GM21825 (cell line): ENCODE results near the gene AGK.
"Not testable (repeated sequence)": the region's sequence is repeated elsewhere in the genome, so short reads cannot be mapped to it uniquely, and the experiment has no call there.

Experiments
- ATAC-seq: cut with Tn5 transposase; IDR thresholded peaks from one replicate; pipeline ENCODE4 v1.9.1; 2021; ENCODE audit warnings: mild to moderate bottlenecking, moderate library complexity; ENCODE audit not compliant: unreplicated experiment

The AGK gene

DNA sequence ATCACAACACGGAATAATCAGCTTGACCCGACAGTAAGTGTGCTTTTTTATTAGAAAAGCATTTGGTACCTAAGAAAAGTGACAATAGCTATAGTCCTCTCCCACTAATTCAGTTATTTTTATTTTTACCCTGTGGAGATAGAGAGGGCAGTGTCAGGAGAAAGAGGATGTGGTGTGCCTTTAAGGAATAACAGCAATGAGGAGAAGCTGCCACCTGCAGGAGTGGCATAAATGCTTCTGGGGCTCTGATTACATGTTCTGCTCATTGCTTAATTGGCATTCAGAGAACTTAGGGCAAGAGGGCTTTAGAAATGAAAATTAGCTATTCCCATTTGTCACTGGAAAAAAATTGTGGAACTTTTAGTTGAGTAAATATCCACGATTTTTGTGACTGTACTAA is 90.7 kb downstream of the AGK start:
- no peak for ATAC-seq

DNA sequence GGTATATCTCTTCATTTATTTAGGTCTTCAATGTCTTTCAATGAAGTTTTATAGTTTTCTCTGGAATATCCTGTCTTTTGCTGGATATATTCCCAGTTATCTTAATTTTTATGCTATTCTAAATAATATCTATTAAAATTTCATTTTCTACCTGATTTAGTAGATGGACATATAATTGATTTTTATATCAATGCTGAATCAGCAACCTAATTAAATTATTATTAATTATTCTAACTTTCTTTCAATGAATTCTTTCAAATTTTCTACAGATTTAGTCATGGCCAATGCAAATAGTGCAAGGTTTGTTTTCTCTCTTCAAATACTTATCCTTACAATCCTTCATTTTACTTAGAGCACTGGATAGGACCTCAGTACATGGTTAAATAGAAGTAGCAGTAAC is 94.0 kb downstream of the AGK start:
- ATAC-seq, result no peak

DNA sequence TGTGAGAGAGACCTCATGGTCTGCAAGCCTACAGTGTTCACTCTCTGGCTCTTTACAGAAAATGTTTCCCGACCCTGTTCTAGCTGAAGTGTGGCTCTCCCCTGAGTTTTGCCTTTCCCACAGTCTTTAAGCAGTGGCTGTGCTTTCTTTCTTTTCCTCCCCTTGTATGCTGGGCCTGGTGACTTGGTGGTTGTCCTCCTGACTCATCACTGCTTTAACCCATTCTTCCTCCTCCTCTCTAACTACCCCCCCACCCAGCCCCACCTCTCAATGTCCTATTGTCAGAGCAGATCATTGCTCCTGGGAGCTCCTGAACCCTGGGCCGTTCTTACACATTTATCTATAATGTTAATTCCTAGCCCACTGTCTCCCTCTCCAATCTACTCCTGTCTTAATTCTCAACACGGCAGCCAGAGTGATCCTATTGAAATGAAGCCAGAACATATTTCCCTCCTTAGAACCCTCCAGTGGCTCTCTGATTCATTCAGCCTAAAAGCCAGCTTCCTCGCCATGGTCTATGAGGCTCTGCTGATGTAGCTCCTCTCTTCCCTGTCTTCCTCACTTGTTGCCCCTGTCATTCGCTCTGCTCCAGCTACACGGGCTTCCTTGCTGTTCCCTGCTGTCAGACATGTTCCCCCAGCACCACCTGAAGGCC is 95.7 kb downstream of the AGK start:
- ATAC-seq, result no peak

DNA sequence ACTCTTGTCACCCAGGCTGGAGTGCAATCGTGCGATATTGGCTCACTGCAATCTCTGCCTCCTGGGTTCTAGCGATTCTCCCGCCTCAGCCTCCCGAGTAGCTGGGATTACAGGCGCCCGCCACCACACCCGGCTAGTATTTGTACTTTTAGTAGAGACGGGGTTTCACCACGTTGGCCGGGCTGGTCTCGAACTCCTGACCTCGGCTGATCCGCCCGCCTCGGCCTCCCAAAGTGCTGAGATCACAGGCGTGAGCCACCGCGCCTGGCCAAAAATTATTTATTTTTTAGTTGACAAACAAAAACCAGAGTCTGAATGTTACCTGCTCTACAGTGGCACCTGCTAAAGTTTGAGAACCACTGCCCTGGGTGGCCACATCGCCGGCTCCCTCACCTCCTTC is 96.5 kb downstream of the AGK start:
- ATAC-seq, result not testable (repeated sequence)

DNA sequence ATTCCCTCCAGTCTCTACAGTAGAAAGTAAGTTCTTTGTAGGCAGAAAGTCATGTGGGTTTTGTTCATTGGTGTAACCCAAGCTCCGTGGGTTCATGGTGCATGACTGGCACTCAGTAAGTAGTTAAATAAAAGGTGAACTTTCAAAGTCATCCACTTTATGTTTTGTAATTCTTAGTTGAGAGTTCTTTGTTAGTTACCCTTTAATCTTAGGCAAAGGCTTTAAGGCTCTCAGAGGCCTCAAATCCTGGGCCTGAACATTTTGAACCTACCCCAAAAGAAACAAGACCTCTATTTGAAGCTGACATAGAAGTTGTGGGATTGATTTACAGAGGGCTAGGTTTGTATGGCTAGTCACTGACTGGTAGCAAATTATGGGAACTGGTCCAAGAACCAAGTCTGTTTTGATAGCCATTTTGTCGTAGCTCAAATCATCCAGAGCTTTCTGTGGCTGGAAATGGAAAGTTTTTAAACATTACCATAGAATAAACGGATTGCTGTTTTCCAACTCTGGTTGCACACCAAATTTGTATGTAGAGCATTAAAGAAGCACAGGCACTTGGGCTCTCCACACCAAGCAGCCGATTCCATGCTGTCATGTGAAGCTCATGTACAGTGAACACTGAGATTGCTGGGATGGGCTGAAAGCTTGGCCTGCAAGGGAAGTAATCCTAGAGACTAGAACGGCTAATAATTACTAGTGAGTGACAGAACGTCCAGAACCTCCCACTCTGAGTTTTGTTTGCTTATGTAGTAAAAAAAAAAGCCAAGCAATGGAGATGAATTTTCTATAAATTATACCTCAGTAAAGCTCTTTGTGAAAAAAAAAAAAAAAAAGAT is 97.3 kb downstream of the AGK start:
- no peak for ATAC-seq

DNA sequence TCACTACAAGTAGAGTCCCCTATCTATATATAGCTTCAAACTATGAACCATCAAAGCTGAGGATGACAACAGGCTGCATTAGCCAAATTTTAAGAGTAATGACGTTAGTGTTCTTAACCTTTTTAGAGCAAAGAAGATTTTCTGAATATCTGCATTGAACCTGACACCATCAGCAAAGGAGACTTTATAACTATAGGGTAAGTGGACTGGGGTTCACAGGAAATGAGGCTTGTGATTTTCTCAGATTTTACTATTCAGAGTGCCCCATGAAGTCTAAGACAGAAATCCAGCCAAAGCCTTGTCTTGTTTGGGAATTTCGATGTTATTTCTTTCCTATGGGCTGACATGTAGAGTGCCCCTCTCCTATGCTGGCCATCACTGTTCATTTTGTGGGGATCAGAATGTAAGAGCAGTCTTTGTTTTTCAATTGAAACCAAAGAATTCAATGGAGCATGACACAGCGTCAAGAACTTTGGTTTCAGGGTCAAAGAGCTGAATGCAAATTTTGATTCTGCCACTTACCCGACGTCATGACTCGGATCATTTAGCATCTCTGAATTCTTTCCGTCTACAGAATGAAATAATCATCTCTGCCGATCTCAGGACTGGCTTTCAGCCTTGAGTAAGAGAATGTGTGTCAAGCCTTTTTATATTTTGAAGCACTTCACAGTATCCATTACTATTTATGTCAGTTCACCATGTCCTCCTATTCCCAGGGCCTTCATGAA is 98.1 kb downstream of the AGK start:
- peak; percentile 69 for ATAC-seq

DNA sequence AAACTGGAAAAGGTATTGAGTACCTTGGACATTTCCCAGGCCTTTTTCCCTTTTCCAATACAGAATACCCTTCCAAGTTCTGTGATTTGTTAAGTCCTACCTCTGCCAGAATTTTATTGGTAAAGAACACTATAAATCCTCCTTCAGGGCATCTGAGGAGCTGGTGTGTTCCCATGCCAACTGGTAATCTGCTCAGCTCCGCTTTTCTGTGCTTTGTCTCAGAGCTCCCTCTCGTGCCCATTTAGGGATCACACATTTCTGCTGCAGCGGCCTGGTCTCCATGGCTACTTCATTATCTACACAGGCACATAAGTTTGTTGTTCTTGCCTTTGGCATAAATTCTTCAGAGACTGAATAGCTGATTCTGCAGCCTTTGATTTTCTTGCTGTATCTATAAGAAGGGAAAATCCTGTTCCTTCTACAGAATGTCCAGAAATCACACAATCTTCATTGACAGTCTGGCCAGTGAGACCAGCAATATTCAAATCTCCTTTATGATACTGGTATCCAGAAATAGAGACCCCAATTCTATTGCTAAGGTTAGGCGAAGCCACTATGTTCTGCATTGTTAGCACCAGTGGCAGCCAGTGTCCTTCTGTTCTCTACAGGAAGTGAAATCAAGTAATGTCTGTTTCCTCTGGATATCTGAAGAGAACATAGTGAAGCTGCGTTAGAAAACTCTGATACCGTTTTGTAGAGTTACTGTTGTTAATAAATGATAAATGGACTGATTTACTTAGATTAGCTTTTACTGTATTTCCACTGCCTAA is 98.8 kb downstream of the AGK start:
- ATAC-seq, result peak; percentile 64

DNA sequence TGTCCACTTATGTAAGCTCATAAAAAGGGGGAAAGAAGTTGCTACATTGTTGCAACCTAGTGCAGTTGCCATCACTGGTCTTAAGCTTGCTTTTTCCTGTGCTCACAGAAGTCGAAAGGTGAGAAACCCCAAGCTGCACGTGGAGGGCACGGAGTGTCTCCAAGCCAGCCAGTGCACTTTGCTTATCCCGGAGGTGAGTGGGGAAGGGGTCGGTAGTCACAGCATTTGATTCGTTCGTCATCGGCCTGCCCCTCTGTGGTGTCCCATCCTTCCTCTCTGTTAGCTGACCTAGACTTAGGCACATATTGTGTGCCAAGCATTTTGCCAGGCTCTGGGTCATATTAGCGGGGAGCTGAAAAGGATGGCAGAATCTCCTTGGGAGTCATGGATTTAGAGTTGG is 100.2 kb downstream of the AGK start:
- no peak for ATAC-seq

DNA sequence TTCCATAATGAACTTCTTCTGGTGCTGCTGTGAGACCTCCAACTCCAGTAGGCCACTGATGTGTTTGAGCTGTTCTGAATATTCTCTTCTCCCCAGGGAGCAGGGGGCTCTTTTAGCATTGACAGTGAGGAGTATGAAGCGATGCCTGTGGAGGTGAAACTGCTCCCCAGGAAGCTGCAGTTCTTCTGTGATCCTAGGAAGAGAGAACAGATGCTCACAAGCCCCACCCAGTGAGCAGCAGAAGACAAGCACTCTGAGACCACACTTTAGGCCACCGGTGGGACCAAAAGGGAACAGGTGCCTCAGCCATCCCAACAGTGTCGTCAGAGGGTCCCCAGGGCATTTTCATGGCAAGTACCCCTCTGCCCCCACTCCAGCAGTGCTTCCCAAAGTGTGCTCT is 101.5 kb downstream of the AGK start:
- no peak for ATAC-seq

DNA sequence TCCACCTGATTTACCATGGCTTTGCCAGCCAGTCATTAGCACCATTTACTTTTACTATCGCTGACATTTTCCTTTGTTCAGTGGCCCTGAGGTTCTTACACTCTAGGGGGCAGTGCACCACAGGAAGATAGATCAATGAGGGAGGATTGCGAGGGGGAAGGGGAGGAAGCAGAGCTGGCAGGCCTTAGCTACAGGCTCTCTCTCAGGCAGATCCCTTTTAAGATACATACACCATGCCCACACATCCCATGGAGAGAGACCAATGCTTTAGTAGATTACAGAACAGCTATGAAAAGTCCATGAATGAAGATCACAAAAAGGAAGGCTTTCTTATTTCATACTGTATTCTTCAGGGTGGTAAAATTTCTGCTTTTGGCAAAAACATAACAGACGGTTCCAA is 103.3 kb downstream of the AGK start:
- peak; percentile 86 for ATAC-seq

DNA sequence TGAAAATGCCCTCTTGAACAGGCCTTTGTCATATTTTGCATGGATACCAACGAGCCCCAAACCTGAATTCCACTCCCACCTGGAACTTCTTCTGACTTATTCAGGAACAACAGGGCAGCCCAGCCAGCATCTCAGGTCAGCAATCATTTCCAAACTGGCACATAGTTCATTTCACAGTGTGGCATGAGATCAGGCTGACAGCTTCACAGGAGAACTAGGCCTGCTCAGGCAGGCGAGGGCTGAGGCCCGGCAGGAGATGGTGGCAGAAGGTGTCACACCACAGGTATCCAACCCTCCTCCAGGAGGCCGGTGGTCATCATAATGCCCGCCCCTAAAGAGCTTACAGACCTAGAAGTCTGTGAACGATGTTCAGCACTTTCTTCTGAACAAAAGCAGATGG is 108.3 kb downstream of the AGK start:
- ATAC-seq, result no peak

DNA sequence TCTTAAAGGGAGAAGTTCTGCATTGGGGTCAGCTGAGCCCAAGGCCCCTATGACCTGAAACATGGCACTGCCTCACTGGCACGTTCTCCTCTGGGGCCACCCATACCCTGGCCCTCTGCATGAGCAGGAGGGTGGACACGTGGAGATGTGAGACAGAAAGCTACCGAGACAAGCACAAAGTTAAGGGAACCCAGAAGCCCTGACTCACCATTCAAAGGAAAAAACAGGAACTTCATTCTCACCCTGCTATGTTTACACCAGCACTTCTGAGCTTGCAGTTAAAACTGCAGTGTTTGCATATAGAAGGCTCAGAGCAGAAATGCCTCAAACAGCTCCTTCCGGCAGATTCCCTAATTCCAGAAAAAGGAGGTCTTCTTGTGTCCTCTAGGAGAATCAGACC is 109.0 kb downstream of the AGK start:
- no peak for ATAC-seq

DNA sequence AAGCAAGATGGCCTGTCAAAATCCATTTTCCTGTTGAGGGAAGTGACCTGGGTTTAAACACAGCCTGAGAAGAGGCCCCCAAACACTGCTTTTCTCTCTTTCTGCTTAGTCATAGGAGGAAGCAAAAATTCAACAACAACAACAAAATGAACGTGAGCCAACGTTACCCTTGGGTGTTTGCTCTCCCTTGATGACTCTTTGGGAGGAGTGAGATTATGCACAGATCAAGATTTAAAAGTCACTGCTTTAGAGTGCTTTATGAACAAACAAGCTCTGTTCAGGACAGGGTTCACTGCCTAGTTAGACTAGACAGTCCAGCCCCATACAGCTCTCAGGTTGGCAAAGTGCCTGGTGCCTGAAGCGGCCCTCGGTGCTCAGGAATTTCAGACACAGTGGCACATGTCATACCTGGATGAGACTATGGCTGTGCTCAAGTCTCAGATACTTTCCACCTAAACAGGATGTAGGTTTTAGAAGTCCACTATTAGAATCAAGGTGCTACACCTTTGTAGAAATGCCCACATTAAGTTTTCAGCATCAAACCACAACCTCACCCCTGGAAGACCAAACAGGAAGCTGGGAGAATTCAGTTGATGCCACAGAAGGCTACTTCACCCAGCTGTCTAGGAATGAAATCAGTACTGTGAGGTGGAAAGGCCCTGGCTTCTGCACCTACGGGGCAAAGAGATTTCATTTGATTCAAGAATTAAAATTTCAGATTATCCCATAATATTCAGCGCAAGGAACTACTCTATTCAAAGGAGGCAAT is 112.1 kb downstream of the AGK start:
- no peak for ATAC-seq

DNA sequence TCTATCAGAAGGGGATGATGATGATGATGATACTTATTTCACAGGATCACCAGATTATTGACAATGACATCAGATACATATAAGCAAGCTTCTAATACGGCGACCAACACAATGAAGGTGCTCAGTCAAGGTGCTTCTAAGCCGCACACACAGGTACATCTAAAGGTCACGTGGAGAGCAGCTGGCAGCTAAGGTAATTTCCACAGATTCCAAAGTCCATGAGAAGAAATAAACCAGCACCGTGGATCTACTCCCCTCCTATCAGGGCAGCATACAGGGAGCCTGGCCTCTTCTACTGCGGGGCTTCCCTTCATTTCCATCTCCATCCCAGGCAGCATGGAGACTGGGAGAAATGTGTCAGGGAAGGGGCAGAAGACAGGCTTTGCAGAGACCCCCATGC is 113.2 kb downstream of the AGK start:
- no peak for ATAC-seq

DNA sequence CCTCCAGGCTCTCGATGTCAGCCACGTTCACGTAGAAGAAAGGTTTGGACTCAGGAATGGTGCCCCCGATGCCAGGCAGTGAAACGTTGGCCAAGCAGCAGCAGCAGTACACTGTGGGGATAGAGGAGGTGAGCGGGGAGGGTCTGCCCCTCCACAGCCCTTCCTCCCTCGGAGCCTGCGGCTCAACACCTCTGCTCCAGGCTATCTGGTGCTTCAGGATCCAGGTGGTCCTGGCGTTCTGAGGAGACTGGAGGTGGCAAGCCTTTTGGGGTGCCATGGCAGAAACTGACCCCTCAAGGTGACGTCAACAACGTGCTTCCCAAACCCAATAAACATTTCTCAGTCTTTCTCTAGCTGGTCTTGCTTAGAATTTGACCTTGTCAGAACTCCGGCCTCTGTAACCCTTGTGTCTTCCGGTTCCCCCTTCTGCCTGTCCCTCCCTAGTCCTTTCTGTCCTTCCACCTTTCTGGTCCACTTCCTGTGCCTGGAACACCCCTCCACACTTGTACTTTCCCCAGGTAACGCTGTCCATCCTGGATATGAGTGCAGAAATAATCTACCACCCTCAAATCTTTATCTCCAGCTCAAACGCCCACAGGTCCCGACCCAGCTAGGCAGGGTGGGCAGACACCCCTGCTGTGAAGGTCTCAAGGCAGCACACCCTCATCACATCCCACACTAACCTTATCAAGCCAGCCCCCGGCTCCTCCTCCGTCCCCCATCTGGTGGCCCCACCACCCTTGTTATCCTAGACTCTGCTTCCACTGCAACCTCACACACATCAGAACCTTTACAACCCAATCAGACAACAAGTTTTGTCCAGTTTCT is 114.2 kb downstream of the AGK start:
- ATAC-seq, result no peak

DNA sequence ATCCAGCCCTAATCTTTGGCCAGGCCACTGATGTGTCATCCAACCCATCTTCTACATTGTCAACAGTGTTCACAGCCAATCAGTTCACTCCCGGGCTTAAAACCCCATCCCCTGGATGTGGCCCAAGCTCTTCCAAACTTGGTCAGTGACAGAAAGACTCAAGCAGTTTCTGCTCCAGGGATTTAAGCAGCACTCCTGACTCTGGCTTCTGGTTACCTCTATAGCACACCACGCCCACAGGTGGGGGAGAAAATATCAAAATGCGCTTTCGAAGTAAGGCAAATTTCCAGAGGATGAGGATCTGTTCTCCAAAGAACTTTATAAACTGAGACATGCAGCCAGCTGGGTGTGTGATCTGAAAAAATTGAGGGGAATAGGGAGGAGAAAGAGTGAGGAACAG is 114.9 kb downstream of the AGK start:
- ATAC-seq, result no peak

DNA sequence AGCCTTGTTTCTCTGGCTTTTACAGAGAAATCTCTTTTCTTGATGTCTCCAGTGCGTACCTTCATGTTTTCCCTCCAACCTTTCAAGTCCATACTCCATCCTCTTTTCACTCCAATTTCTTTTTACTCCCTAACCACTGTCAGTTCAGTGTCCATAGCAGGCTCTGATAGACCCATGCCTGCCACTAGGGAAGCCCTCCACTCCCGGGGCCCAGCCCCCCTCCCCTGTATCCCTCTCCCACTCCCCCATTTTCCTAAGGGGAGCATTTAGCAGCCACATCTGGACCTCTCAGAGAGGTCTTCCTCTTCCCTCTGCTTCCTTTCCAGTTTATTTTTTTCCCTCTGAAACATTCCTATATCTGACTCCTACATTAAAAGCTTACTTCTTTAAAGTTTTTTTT is 117.6 kb downstream of the AGK start:
- ATAC-seq, result no peak

DNA sequence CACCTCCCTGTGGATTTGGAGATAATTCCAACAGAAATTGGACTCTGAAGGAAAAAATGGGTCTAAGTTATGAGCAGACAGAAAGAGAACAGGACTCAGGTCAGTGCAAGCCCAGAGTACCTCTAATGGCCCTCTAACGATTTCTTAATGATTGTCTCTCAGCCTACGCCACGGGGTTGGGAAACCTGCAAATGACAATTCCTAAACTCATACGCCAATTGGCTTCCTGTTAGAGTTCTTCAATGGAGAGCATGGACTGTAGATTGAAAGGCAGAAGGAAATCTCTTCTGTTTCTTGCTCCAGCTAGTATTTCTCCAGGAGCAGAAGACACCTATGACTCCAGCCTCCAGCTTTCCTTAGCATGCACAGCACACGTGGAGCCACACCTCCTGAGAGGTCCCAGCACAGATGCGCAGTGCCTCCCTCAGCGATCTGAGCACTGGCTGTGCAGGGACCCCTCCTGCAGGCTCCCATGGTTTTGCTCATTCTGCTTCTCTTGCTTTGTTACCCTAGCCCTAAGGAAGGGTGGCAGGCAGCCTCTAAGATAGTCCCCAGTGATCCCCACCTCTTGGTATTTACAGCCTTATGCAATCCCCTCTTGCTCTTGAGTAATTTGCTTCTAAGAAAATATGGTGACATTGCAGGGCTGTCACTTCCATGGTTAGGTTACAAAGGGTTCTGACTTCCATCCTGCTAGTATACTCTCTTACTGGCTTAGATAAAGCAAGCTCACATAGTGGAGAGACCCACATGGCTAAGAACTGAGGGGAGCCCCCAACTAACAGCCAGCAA is 120.7 kb downstream of the AGK start:
- ATAC-seq, result no peak

DNA sequence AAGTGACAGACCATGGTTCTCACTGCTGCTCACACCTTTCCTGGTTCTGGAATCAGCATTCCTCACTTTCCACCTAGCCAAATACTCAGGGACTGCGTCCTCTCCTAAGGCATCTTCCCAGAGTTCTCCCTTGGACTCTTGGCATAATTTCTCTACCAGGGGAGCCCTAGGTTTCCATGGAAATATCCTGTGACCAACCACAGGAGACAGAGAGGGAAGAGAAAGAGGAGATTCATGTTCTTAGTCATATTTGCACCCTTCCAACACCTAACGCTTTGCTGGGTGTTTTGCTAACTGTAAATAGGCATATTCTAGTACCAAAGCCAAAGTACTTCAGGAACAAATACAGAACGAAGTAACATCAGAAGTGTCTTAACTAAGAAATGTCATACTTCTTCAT is 122.1 kb downstream of the AGK start:
- ATAC-seq, result no peak
